Measurements from ENCODE around the gene RNF223. TPM values are rescaled to one million over a fixed set of nuclear protein-coding genes. Genes with fewer than 3 reads are reported as not detected.
A peak's percentile ranks its signal among the peaks of the same experiment; 100 is the strongest.
"Not testable (repeated sequence)": the region's sequence is repeated elsewhere in the genome, so short reads cannot be mapped to it uniquely, and the experiment has no call there.

The RNF223 gene
- total RNA-seq, 1 donor from 2014 or later = not detected

DNA sequence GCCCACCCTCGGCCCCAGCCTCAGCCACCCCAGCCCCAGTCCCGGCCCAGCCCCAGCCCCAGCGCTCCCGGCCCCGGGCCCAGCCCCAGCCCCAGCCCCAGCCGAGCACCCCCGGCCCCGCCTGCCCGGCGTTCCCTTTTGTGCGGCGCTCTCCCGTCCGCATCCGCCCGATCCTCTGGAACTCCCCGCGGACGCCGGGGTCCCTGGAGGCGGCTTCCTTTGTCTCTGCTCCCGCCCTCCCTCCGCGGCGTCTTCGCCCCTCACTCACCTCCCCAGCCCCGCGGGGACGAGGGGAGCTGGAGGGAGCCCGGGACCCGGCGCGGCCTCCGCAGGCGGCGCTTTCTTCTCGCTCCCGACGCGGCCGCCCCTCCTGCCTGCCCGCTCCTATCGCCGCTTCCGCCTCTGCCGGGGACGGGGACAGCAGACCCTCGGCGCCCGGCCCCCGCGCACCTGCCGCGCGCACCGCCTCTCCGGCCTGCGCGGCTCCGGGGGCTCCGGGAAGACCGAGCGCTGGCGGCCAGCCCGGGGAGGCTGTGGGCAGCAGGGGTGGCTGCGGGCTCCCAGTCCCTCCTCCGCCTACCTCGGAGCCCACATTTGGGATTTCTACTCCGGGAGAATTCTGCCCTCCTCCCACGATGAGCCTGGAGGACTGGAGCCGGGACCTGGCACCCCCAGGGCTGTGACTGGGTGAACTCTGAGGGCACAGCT is 40.2 kb downstream of the RNF223 start:
- intact Hi-C loops (cut with micrococcal nuclease) = loop anchor here (1.0 to 5.0 kb wide), 9 partner anchors 25 to 1358 kb away; partner anchors contain the start of genes ACAP3, C1orf159, MORN1 and PUSL1
- Mint-ChIP-seq H3K27me3 (peaks cover 6% of the 10 kb centered on the region), H3K4me3 (peak overlapping the region; percentile 76), H3K9me3 (no peaks in the 10 kb centered on the region), H3K4me1 (peaks cover 27% of the 10 kb centered on the region), H3K36me3 (ENCODE audit: low read depth) (no peaks in the 10 kb centered on the region), H3K27ac (no peak overlapping the region)
- ATAC-seq (ENCODE audit: low read depth) (peak; percentile 6), DNase-seq (peak; percentile 48)
- TF ChIP-seq CTCF (IDR thresholded peaks at IDR 0.05) = no peak
- CTCF ChIA-PET = interaction anchor here (0.6 to 3.6 kb wide), 13 partner anchors 15 to 856 kb away, joined by 3 to 34 read pairs (median 7); no protein-coding TSS in a partner anchor
- POLR2A ChIA-PET = interaction anchor here (0.6 to 4.5 kb wide), 14 partner anchors 11 to 293 kb away, joined by 3 to 159 read pairs (median 6); partner anchors contain the start of genes C1orf159, ISG15 and RNF223

GRCh38 chr1:1033009-1033587 is 41.0 kb downstream of the RNF223 start:
- peaks cover 19% of the 10 kb centered on the region for H3K4me1 Mint-ChIP-seq
- H3K4me3 Mint-ChIP-seq = peak overlapping the region; percentile 72
- TF ChIP-seq CTCF (IDR thresholded peaks at IDR 0.05) = peak; percentile 67
- POLR2A ChIA-PET = interaction anchor here (0.7 to 4.5 kb wide), 16 partner anchors 11 to 472 kb away, joined by 3 to 159 read pairs (median 4); partner anchors contain the start of genes AURKAIP1, C1orf159, DVL1 and ISG15
- no peaks in the 10 kb centered on the region for H3K9me3 Mint-ChIP-seq
- peak overlapping the region; percentile 24 for H3K27ac Mint-ChIP-seq
- DNase-seq (peak; percentile 97), ATAC-seq (ENCODE audit: low read depth) (peak; percentile 96)
- CTCF ChIA-PET = interaction anchor here (0.6 to 3.6 kb wide), 15 partner anchors 14 to 857 kb away, joined by 3 to 34 read pairs (median 5); no protein-coding TSS in a partner anchor
- no peaks in the 10 kb centered on the region for H3K36me3 Mint-ChIP-seq (ENCODE audit: low read depth)
- intact Hi-C loops (cut with micrococcal nuclease) = loop anchor here (1.0 to 5.0 kb wide), 9 partner anchors 26 to 1359 kb away; partner anchors contain the start of genes ACAP3, C1orf159, MORN1 and PUSL1
- no peaks in the 10 kb centered on the region for H3K27me3 Mint-ChIP-seq

- Mint-ChIP-seq H3K36me3 (ENCODE audit: low read depth) (no peaks in the 10 kb centered on the region), H3K27me3 (no peaks in the 10 kb centered on the region), H3K4me1 (peaks cover 15% of the 10 kb centered on the region), H3K27ac (peak overlapping the region; percentile 66), H3K4me3 (peak overlapping the region; percentile 61), H3K9me3 (no peaks in the 10 kb centered on the region)
- DNase-seq (no peak), ATAC-seq (ENCODE audit: low read depth) (peak; percentile 2)
- POLR2A ChIA-PET = interaction anchor here (0.6 to 4.5 kb wide), 18 partner anchors 12 to 473 kb away, joined by 3 to 159 read pairs (median 4); partner anchors contain the start of genes AURKAIP1, C1orf159, DVL1 and ISG15
- intact Hi-C loops (cut with micrococcal nuclease) = loop anchor here (2.0 to 5.0 kb wide), 4 partner anchors 84 to 1360 kb away; partner anchors contain the start of genes ACAP3, C1orf159, MORN1 and PUSL1
- CTCF ChIA-PET = interaction anchor here (0.7 to 3.6 kb wide), 14 partner anchors 13 to 340 kb away, joined by 3 to 34 read pairs (median 6); no protein-coding TSS in a partner anchor
- no peak for TF ChIP-seq CTCF (IDR thresholded peaks at IDR 0.05)
Observed at GRCh38 chr1:1032424-1032823, 41.7 kb downstream of the RNF223 start.

DNA sequence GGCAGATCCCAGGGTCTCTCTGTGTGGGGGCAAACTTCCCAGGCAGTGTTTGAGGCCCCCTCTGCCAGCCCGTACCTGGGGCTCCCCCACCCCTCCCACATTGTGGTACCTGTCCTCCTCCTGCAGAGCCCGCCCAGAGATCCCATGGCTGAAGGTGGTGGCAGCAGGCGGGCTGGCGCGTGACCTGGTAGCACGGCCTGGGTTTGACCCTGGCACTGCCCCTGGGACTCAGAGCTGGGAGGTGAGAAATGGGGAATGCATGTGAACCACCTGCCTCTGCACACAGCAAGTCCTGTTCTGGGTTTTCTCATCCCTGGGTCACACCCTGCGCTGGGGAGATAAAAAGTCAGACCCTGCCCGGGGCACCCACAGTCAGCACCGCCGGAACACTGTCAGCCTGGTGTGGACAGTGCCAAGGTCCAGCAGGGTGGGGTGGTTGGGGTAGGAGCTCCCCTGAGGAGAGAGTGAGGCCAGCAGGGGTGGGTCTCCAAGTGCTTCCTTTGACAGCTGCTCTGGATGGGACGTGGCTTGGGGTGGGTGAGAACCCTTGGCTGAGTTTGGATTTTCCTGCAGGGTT is 42.4 kb downstream of the RNF223 start:
- Mint-ChIP-seq H3K36me3 (ENCODE audit: low read depth) (no peaks in the 10 kb centered on the region), H3K27ac (peak overlapping the region; percentile 35), H3K4me3 (peak overlapping the region; percentile 61), H3K9me3 (no peaks in the 10 kb centered on the region), H3K4me1 (peaks cover 15% of the 10 kb centered on the region), H3K27me3 (peaks cover 1% of the 10 kb centered on the region)
- ChIA-PET CTCF (interaction anchor here (1.0 to 3.6 kb wide), 7 partner anchors 12 to 259 kb away, joined by 3 to 34 read pairs (median 10); no protein-coding TSS in a partner anchor), POLR2A (interaction anchor here (0.6 to 4.5 kb wide), 10 partner anchors 13 to 317 kb away, joined by 3 to 159 read pairs (median 4); partner anchors contain the start of genes C1orf159, DVL1 and RNF223)
- ATAC-seq (ENCODE audit: low read depth) (no peak), DNase-seq (no peak)
- intact Hi-C loops (cut with micrococcal nuclease) = loop anchor here (2.0 to 5.0 kb wide), 4 partner anchors 85 to 1361 kb away; partner anchors contain the start of genes ACAP3, C1orf159, MORN1 and PUSL1
- TF ChIP-seq CTCF (IDR thresholded peaks at IDR 0.05) = no peak

- peaks cover 14% of the 10 kb centered on the region for H3K4me1 Mint-ChIP-seq
- ChIA-PET POLR2A (interaction anchor here (0.9 to 4.5 kb wide), 3 partner anchors 31 to 261 kb away, joined by 3 to 159 read pairs (median 4); no protein-coding TSS in a partner anchor), CTCF (interaction anchor here (1.0 to 3.6 kb wide), 6 partner anchors 12 to 260 kb away, joined by 3 to 34 read pairs (median 9); no protein-coding TSS in a partner anchor)
- H3K9me3 Mint-ChIP-seq; ATAC-seq (ENCODE audit: low read depth); H3K27me3 Mint-ChIP-seq; H3K4me3 Mint-ChIP-seq; DNase-seq; H3K36me3 Mint-ChIP-seq (ENCODE audit: low read depth); H3K27ac Mint-ChIP-seq: not testable (repeated sequence)
- intact Hi-C loops (cut with micrococcal nuclease) = loop anchor here (5.0 kb wide), 3 partner anchors 276 to 1361 kb away; partner anchors contain the start of genes ACAP3, MORN1, PUSL1 and RER1
Observed at GRCh38 chr1:1030867-1031658, 43.0 kb downstream of the RNF223 start.

Data from activated B cell treated with CpG ODN at 0.5 μM for 24 hours (primary cell).